ENCODE results near the gene SEPHS2.

- TF ChIP-seq CTCF (IDR thresholded peaks at IDR 0.05): no peak
- no peak for TF ChIP-seq EZH2phosphoT487 (IDR thresholded peaks at IDR 0.05)
- TF ChIP-seq EZH2 (IDR thresholded peaks at IDR 0.05): no peak
Measured at GRCh38 chr16:30395992-30396585, 49.6 kb downstream of the SEPHS2 start.
